HG02623 (cell line): ENCODE results near the gene DDX56.

Source experiments
- ATAC-seq: cut with Tn5 transposase; IDR thresholded peaks from one replicate; pipeline ENCODE4 v1.9.1; 2021; ENCODE audit warnings: moderate library complexity; ENCODE audit not compliant: unreplicated experiment

The DDX56 gene

GRCh38 chr7:44538093-44538797 is 35.5 kb downstream of the DDX56 start:
- ATAC-seq: no peak

GRCh38 chr7:44537442-44537841 is 36.3 kb downstream of the DDX56 start:
- ATAC-seq: no peak

- ATAC-seq: no peak
Measured at GRCh38 chr7:44536090-44536489, 37.6 kb downstream of the DDX56 start.

- ATAC-seq: no peak
Measured at GRCh38 chr7:44535348-44536064, 38.2 kb downstream of the DDX56 start.

GRCh38 chr7:44534501-44534900 is 39.2 kb downstream of the DDX56 start:
- ATAC-seq: no peak

GRCh38 chr7:44534087-44534486 is 39.6 kb downstream of the DDX56 start:
- ATAC-seq: no peak

GRCh38 chr7:44533301-44534055 is 40.2 kb downstream of the DDX56 start:
- ATAC-seq: no peak

GRCh38 chr7:44531421-44532380 is 42.0 kb downstream of the DDX56 start:
- ATAC-seq: no peak

GRCh38 chr7:44530990-44531389 is 42.7 kb downstream of the DDX56 start:
- ATAC-seq: no peak

GRCh38 chr7:44524811-44525388 is 48.8 kb downstream of the DDX56 start:
- no peak for ATAC-seq

GRCh38 chr7:44522315-44522714 is 51.4 kb downstream of the DDX56 start:
- no peak for ATAC-seq

- no peak for ATAC-seq
Measured at GRCh38 chr7:44521347-44522095, 52.2 kb downstream of the DDX56 start.

GRCh38 chr7:44520574-44520973 is 53.1 kb downstream of the DDX56 start:
- ATAC-seq: no peak

GRCh38 chr7:44519546-44519945 is 54.2 kb downstream of the DDX56 start:
- ATAC-seq: no peak

- no peak for ATAC-seq
Measured at GRCh38 chr7:44518761-44519160, 54.9 kb downstream of the DDX56 start.

- no peak for ATAC-seq
Measured at GRCh38 chr7:44517175-44517574, 56.5 kb downstream of the DDX56 start.
